ENCODE results near the gene UGT1A8.

GRCh38 chr2:233593201-233593600, 24.2 kb upstream of the UGT1A8 start:
- TF ChIP-seq CTCF (IDR thresholded peaks at IDR 0.05; ENCODE audit: low read length) = no peak
- no peak for TF ChIP-seq EZH2 (optimal IDR thresholded peaks at IDR 0.05; ENCODE audit: low read depth, low read length)
